WTC11 (cell line): ENCODE results near the gene ZNF804A.

Experiments used
- ATF2 ChIP-seq: sonication (generic); formaldehyde crosslinking; IDR thresholded peaks from 2 replicates; pipeline ENCODE4 v1.8.1; 2022; ENCODE audit warnings: low read depth, missing genetic modification reagents, borderline replicate concordance
- CREB1 ChIP-seq: sonication (generic); formaldehyde crosslinking; IDR thresholded peaks from 2 replicates; pipeline ENCODE4 v1.8.0; 2023; ENCODE audit warnings: mild to moderate bottlenecking, missing genetic modification reagents
- CTCF ChIP-seq: fragments of 200-600 bp; IDR thresholded peaks from 2 replicates; pipeline ENCODE4 v1.8.0; 2022; ENCODE audit warnings: antibody characterized with exemption
- E2F4 ChIP-seq: sonication (generic); formaldehyde crosslinking; IDR thresholded peaks from 2 replicates; pipeline ENCODE4 v1.8.1; 2022; ENCODE audit warnings: low read depth, mild to moderate bottlenecking, moderate library complexity, missing genetic modification reagents, borderline replicate concordance
- ELF4 ChIP-seq: sonication (generic); formaldehyde crosslinking; IDR thresholded peaks from 2 replicates; pipeline ENCODE4 v1.8.1; 2022; ENCODE audit warnings: low read depth, mild to moderate bottlenecking, moderate library complexity, missing genetic modification reagents
- FOXJ3 ChIP-seq: sonication (generic); formaldehyde crosslinking; IDR thresholded peaks from 2 replicates; pipeline ENCODE4 v1.9.0; 2021; ENCODE audit warnings: missing genetic modification reagents, mild to moderate bottlenecking, borderline replicate concordance
- GABPB1 ChIP-seq: sonication (generic); formaldehyde crosslinking; IDR thresholded peaks from 2 replicates; pipeline ENCODE4 v1.8.1; 2023; ENCODE audit warnings: mild to moderate bottlenecking, missing genetic modification reagents
- MAX ChIP-seq: sonication (generic); formaldehyde crosslinking; IDR thresholded peaks from 2 replicates; pipeline ENCODE4 v1.8.0; 2022; ENCODE audit warnings: mild to moderate bottlenecking, missing genetic modification reagents
- NR2C2 ChIP-seq: sonication (generic); formaldehyde crosslinking; IDR thresholded peaks from 2 replicates; pipeline ENCODE4 v1.8.0; 2022; ENCODE audit warnings: mild to moderate bottlenecking, missing genetic modification reagents
- SP1 ChIP-seq: sonication (generic); formaldehyde crosslinking; conservative IDR thresholded peaks from 2 replicates; pipeline ENCODE4 v1.8.1; 2022; ENCODE audit warnings: missing genetic modification reagents
- TCF7 ChIP-seq: sonication (generic); formaldehyde crosslinking; IDR thresholded peaks from 2 replicates; pipeline ENCODE4 v1.8.0; 2022; ENCODE audit warnings: mild to moderate bottlenecking, low read depth, missing genetic modification reagents, moderate library complexity
- USF2 ChIP-seq: sonication (generic); formaldehyde crosslinking; IDR thresholded peaks from 2 replicates; pipeline ENCODE4 v1.8.1; 2023; ENCODE audit warnings: mild to moderate bottlenecking, missing genetic modification reagents, moderate library complexity
- ZNF317 ChIP-seq: sonication (generic); formaldehyde crosslinking; IDR thresholded peaks from 2 replicates; pipeline ENCODE4 v1.8.1; 2023; ENCODE audit warnings: low read depth, mild to moderate bottlenecking, moderate library complexity, missing genetic modification reagents, borderline replicate concordance

- TF ChIP-seq SP1 = no peak
- TF ChIP-seq E2F4 (CRISPR knock-in tag) = no peak
- TF ChIP-seq CTCF = no peak
- no peak for TF ChIP-seq NR2C2 (CRISPR knock-in tag)
- TF ChIP-seq CREB1 (CRISPR knock-in tag) = no peak
- no peak for TF ChIP-seq MAX (CRISPR knock-in tag)
- TF ChIP-seq ATF2 (CRISPR knock-in tag) = no peak
- TF ChIP-seq GABPB1 = no peak
- TF ChIP-seq TCF7 (CRISPR knock-in tag) = no peak
- TF ChIP-seq ZNF317 (CRISPR knock-in tag) = no peak
- no peak for TF ChIP-seq USF2
- no peak for TF ChIP-seq FOXJ3 (CRISPR knock-in tag)
- TF ChIP-seq ELF4 (CRISPR knock-in tag) = no peak
Measured at GRCh38 chr2:184780944-184781343, 182.6 kb downstream of the ZNF804A start.
